GM18861 (cell line): Measurements from ENCODE around the gene CLTB.

Experiments
- ATAC-seq: cut with Tn5 transposase; IDR thresholded peaks from one replicate; pipeline ENCODE4 v1.9.1; 2021; ENCODE audit not compliant: unreplicated experiment

The CLTB gene

DNA sequence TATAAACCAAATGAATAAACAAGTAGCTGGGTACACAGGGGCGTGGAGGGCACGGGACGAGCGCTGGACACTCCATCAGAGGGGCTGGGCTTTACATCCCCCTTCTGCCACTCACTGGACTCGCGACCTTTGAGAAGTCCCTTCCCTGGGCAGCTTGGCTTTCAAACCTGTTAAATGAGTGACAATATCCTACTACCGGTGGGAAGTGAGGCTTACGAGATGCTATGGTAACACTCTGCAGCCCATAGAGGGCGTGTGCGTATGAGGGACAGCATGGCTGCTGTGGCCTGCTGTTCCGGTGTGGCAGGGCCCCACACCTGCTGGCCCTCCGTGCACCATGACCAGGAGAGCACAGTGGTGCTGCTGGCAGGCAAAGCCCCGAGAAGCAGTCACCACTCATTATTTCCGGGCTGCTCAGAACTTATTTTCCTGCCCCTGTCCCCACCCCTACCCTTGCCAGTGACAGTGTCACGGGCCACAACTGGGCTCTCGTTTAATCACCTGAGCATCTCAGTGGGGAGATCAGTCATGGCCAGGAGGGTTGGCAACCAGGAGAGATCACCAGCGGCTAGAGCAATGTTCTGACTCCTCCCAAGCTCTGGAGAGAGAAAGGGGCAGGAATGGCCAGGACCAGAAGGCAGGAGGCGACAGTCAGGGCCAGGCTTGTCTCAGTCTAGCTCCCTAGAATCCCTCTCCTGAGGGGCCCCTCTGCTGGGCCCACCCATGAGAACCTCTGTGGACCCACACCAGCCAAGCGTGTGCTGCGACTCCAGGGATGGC lies 10.5 kb downstream of the CLTB start:
- ATAC-seq, result no peak

DNA sequence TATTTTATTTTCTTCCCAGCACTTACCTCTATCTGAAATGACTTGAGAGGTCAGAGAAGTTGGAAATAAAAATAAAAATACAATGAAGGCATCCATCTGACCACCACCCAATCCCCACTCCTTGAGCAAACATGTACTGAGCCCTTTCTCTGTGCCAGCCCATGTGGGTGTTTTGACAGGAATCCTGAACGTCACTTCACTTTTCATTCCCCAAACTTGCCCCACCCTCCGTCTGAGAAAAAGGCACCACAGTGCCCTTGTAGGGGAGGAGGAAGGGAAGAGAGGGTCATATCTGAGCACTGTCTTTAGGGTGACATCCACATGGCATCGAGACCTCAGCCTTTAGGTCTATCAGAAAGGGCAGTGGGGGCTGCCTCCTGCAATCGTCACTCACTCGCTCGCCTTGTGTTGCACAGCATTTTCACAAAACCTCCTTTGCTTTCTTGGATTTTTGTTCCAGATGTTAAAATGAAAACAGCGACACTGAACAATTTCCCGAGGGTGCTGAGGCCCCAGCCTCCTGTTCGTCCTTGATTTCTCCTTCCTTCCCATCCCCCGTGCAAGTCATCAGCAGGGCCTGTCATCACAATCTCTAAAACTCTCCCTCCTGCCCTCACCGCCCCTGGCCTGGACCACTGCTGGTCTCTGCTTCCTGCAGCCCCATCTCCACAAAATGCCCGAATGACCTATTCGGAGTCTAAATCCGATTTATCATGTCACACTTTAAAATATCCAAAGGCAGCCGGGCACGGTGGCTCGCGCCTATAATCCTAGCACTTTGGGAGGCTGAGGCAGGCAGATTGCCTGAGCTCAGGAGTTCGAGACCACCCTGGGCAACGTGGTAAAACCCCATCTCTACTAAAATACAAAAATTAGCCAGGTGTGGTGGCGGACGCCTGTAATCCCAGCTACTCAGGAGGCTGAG lies 14.8 kb downstream of the CLTB start:
- ATAC-seq, result no peak

DNA sequence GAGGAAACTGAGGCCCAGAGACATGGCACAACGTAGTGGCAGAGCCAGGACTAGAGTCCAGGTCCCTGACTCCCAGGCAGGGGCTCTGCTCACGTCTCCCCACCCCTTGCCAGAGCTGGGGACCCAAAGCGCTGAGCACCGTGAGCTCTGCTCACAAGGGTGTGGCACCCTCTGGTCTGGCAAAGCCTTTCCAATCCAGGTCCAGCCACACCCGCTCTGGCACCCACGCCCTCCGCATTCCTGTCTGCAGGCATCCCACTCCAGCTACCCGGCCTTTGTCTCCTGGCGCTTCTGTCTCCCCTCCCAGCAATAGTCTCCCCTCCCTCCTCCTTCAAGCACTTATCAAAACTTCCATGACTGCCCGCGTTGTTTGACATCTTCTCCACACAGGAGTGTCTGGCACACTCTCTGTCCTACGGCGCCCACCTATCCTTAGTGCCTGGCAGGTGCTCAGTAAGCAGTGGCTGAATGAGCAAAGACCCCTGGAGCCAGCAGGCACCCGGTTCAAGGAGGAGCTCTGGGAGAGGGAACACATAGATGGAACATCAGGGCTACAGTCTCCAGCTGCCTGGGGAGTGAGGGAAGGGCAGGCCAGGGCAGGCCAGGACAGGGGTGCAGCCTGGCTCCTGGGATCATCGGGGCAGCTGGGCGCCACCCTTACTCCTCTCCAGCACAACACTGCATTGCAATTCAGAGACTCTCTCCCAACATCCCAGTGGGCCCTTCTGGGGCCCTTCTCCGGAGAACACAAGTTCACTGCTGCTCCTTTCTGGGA lies 15.8 kb downstream of the CLTB start:
- no peak for ATAC-seq

DNA sequence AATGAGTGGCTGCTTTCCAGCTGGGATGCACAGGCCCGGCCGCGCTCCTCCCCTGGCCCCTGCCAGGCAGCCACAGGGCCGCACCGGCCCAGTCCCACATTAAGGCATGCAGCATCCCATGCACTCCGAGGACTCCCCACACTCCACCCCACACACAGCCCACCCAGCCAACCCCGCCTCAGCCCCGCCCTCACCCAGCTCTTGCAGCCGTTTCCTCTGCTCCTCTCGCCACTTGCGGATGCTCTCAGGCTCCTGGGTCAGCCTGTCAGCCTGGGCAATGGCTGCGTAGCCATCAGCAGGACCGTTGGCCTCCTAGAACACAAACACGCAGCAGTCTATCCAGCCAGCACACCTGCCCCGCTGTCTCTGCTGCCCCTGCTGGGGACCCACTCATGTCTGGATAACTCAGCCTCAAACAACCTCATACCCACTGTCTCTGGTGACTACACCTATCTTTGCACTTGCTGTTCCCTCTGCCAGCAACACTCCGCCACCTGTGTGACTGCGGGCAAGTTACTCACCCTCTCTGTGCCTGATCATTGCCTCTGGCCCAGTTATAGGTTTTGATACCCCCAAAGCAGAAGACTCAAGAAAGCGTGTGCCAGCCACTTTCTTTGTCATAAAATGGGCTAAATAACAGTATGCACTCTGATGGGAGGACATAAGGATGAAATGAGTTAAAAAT lies 18.5 kb downstream of the CLTB start:
- ATAC-seq, result no peak

DNA sequence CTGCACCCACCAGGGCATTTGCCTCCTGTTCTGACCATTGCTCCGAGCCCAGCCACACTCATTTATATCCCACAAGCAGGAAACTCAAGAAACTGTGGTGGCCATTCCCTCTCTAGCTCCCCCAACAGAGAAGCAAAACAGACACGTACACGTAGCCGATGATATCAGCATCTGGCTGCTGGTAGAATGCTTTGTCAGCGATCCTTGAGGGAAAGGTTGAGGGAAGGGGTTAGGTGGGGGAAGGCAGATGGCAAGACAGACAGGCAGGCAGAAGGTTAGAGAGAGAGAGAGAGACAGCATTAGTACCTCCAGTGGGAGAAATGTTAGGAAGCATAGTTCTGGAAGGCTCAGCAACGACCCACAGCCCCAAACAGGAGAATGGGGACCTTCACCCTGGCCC lies 20.0 kb downstream of the CLTB start:
- ATAC-seq, result no peak

DNA sequence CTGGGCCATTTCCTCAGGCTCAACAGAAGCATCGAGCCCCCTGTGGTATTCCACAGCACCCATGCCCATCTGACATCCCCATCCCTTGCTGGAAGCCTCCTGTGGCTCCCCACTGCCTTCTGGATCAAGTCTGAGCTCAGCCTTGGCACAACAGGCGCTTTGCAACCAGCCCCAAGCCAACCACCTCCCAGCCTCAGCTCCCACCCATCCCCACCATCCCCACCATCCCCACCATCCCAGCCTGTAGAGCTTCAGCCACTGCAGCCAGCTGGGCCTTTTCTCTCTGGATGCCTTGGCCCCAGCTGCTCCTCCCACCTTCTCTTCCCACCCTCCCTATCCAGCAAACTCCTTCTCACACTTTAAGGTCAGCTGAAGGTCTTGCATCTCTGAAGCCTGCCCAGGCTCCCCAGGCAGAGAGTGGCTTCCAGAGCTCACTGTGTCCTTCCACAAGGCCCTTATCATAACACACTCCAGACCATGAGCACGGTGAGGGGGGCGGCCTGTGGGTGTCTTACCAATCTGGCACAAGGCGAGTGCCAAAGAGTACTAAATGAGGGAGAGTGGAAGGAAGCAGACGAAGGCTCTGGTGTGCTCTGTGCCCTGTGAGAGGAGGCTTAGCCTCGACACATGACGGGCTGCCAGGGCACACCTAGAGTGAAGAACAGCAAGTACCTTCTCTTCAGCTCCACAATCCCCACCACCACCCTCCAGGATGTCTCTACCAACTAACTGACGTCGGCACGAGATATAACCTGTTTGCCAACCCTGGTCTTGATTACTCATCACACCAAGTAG lies 21.3 kb downstream of the CLTB start:
- no peak for ATAC-seq

DNA sequence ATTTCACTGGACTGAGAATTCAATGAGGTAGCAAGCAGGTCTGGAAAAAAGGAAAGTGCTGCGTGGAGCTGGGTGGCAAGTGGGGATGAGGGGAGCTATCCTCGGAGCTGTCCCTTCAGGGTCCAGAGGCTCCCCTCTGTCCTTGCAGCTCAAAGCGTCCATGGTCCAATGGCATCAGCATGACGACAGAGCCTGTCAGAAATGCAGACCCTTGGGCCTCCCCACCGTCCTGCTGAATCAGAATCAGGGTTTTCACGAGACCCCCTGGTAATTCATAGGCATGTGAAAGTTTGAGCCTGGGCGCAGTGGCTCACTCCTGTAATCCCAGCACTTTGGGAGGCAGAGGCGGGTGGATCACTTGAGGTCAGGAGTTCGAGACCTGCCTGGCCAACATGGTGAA lies 22.2 kb downstream of the CLTB start:
- no peak for ATAC-seq

DNA sequence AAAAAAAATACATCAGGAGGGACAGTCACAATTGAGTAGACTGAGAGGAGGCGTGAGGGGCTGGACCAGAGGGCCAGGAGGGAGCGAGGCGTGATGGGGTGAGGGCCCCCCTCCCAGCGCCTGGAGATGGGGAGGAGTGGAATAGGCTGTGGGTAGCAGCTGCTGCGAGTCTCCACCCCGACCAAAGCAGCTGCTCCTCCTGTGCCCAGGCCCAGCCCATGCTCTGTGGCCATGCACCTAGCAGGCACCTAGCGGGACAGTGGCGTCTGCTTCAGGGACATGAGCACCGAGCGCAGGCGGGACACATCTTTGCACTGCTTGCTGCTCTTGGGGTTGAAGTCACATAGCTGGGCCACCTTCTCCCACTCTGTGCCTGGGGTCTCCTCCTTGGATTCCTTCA lies 23.8 kb downstream of the CLTB start:
- ATAC-seq, result no peak

DNA sequence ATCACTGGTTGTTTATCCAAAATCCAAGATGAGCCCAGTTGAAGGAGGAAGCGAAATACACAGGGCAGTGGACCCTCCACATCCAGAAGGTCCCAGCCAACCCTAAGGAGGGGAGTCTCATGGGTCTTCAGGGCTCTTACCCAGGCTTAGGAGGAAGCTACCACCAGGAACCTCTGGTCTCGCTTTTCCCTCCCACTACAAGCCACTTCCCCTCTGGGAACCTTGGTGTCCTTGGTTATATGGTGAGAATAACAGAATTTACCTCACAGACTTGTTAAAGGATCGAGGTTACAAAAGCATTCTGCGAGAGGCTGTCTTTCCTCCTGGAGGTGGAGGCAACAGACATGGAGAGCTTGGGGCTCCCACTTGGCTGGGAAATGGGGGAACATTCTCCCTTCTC lies 24.3 kb downstream of the CLTB start:
- no peak for ATAC-seq

DNA sequence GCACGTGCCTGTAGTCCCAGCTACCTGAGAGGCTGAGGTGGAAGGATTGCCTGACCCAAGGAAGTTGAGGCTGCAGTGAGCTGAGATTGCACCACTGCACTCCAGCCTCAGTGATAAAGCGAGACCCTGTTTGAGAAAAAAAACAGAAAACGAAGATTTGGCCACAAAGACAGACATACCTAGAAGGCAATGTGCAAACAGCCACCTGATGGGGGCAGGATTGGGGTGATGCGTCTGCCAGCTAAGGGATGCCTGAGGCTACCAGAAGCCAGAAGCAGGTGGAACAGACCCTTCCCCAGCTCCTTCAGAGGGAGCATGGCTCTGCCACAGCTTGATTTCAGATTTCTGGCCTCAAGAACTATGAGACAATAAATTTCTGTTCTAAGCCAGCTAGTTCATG lies 24.9 kb downstream of the CLTB start:
- ATAC-seq, result no peak

DNA sequence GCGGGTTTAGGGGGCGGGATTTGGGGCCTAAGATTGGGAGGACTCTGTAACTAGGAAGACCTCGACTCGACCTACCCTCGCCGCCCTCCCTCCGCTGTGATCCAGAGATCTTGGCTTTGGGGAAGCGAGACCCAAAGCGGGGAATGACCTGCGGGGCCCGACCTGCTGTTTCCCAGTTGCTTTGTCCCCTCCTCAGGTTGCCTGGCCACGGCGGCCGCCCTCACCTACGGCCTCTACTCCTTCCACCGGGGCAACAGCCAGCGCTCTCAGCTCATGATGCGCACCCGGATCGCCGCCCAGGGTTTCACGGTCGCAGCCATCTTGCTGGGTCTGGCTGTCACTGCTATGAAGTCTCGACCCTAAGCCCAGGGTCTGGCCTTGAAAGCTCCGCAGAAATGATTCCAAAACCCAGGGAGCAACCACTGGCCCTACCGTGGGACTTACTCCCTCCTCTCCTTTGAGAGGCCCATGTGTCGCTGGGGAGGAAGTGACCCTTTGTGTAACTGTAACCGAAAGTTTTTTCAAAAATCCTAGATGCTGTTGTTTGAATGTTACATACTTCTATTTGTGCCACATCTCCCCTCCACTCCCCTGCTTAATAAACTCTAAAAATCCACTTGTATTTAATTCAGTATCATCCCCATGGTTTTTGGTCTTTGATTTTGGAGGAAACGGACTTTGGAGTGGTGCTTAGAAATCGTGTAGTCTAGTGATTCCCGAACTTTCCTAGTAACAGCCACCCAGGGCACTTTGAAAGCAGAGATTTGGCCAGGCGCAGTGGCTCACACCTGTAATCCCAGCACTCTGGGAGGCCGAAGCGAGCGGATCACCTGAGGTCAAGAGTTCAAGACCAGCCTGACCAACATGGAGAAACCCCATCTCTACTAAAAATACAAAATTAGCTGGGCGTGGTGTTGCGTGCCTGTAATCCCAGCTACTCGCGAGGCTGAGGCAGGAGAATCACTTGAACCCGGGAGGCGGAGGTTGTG lies 26.9 kb downstream of the CLTB start:
- peak; percentile 20 for ATAC-seq

DNA sequence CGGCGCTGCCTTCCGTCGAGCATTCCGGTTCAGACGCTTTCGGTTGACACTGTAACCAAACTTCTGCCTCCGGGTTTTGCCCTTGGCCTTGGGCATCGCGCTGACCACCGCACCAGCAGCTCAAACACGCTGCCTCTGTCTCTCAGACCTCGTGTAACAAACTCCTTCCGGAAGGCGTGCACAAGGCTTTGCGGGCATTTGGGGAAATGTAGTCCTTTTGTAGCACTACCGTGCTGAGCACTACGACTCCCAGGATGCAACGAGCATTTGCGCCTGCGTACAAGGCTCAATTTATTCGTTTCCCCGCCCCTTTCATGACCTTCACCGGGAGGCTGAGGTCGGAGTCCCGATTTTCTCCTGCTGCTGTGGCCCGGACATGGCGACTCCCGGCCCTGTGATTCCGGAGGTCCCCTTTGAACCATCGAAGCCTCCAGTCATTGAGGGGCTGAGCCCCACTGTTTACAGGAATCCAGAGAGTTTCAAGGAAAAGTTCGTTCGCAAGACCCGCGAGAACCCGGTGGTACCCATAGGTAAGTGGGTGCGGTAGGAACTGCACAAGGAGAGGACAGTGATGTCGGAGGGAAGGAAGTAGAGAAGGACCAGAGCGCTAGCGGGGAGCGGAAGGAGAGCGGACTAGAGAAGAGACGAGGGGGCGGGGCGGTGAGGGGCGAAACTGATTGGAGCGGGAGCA lies 27.8 kb downstream of the CLTB start, which contains the start of the genes HIGD2A and NOP16:
HIGD2A (plus strand) TSS at position 308 of the 691 bp plus-strand sequence; CDS start at position 377, 69 bp downstream.
NOP16 (minus strand) TSS at position 155 of the 691 bp plus-strand sequence; CDS start at position 96, 59 bp downstream.
- peak; percentile 83 for ATAC-seq

DNA sequence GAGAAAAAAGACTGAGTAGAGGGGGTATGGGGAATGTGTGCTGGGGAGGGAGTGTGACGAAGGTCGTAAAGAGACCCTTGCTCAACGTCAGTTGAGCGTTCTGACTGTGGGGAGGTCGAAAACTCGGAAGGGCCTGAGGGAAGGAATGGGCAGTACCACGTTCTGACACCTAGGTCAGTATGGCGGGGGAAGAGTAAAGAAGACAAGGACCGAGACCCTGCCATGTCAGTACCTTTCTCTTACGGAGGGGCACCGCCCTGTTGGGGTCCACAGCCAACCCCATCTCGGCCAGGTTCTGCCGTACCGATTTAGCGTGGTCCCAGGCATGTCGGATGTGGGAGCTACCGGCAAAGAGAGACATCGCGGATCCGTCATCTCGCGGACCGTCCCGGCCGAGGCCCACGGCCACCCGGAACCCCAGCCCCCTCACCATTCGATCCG lies 28.3 kb downstream of the CLTB start:
- ATAC-seq, result no peak

DNA sequence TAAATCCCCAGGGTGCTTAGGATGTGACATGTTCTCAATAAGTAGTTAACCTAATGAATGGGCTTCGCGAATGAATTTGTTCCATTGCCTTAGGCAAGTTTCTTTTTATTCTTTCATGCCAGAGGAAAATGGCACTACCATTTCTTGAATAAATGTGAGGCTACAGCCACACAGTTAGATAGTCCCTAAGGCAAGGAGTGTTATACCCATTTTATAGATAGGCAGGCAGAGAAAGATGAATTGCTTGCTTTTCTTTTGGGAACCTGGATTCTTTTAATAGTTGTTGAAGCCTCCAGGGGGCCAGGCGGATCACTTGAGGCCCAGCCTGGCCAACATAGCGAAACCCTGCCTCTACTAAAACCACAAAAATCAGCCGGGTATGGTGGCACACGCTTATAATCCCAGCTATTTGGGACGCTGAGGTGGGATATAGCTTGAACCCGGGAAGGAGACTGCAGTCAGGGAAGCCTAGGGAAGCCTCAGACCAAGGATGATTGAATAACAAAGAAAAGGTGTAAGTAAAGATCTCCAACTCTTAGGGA lies 28.9 kb downstream of the CLTB start:
- ATAC-seq, result no peak

DNA sequence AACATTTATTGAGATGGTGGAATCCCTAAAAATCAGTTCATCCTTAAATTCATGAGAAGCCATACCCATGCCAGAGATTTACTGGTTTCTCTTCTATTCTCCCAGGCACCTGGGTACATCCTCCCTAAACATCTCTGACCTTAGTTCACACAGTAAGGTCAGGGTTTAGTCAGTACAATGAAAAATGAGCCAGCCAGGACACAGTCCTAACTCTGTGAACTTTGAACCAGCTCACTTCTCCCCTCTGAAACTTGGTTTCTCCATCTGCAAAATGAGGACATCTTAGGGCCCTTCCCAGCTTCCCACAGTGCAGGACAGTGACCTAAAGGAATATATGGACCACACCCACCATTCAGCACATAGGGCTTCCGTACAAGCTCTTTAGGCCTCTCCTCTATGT lies 29.8 kb downstream of the CLTB start:
- no peak for ATAC-seq

DNA sequence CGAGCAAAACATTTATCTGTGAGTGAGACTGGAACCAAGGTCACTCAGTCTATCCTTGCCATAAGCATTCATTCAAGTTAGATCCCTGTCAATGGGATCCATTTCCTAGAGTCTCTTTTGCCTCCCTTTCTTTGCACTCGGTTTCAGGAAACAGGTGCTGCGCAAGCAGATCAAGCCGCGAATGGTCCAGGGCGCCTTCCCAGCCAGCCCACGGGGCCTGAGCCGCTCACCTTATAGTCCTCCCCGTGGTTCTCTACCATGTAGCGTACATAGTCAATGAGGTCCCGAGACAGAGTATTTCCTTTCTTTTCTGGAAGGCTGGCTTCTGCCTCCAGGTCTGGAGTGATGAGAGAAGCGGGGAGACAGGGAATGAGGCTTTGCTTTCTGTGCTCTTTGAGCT lies 31.3 kb downstream of the CLTB start:
- ATAC-seq, result no peak

DNA sequence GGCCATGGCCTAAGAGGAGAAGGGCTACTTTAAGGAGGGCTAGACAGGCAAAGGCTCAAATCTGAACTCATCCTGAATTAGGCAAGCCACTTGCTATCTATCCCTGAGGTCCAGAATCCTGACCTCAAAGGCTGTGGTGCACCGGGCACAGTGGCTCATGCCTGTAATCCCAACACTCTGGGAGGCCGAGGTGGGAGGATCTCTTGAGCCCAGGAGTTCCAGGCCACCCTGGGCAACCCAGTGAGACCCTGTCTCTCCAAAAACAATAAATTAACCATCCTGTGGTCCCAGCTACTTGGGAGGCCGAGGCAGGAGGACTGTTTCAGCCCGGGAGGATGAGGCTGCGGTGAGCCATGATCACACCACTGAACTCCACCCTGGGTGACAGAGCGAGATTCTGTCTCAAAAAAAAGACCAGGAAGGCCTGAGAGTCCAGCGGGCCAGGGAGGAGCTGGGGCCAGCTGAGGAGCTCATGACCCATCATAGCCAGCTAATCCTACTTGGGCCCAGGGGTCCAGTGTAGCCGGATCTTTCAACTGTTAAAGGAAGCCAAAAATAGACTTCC lies 31.9 kb downstream of the CLTB start:
- ATAC-seq, result no peak
